ENCODE data around the gene ATL3. TPM values are rescaled to one million over a fixed set of nuclear protein-coding genes. Genes with fewer than 3 reads are reported as not detected.
"Not testable (repeated sequence)": the region's sequence is repeated elsewhere in the genome, so short reads cannot be mapped to it uniquely, and the experiment has no call there.

ATL3 gene
- total and polyA plus RNA-seq, 7 experiments from 2014 or later: 13.8 to 33.3 (median 26.8) TPM

DNA sequence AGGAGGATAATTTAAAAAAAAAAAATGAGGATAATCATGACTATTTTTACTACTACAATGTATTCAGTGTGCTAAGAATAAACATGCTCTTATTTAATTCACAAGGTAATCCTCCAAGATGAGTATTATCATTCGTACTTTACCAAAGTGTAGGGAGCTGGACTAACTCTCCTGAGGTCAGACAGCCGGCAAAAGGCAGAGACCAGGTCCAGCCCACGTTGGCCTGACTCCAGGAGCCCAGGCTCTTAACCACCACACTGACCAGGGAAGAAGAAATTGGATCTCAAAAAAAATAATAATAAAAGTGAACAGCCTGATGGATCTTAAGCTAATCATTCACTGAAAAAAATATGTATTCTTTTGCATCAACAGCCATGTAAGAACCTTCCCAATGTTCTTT lies 82.2 kb downstream of the ATL3 start:
- H3K4me1 ChIP-seq (ENCODE audit: control insufficient read depth in 2 of 2, insufficient read depth in 2 of 2, low read length in 2 of 2): no peaks in the 10 kb centered on the region
- intact Hi-C loops (cut with micrococcal nuclease): no loop called here
- Mint-ChIP-seq H3K9me3 (peaks cover 0 to 8% (median 0%) of the 10 kb centered on the region in 11 donors), H3K4me1 (peaks cover 0 to 1% (median 0%) of the 10 kb centered on the region in 7 donors), H3K36me3 (peaks cover 2 to 6% (median 4%) of the 10 kb centered on the region in 5 donors), H3K27me3 (no peaks in the 10 kb centered on the region), H3K27ac (no peak overlapping the region), H3K4me3 (no peak overlapping the region)
- CTCF ChIA-PET: no interaction called here
- ATAC-seq (no peak), DNase-seq (no peak)
- H3K27me3 ChIP-seq (ENCODE audit: control insufficient read depth in 2 of 2, insufficient read depth in 2 of 2, low read length in 2 of 2): no peaks in the 10 kb centered on the region
- no peak overlapping the region for H3K4me3 ChIP-seq (ENCODE audit: low read length)
- no peaks in the 10 kb centered on the region for H3K36me3 ChIP-seq (ENCODE audit: control insufficient read depth in 2 of 3, insufficient read depth in 3 of 3, low read length in 3 of 3)
- H3K27ac ChIP-seq (ENCODE audit: low read depth, low read length): no peak overlapping the region
- POLR2A ChIA-PET: no interaction called here
- no peaks in the 10 kb centered on the region for H3K9me3 ChIP-seq (ENCODE audit: control insufficient read depth in 2 of 3, low read length in 3 of 3)

GRCh38 chr11:63586451-63587166 lies 84.6 kb downstream of the ATL3 start:
- H3K27ac ChIP-seq (ENCODE audit: low read depth, low read length): no peak overlapping the region
- intact Hi-C loops (cut with micrococcal nuclease): no loop called here
- no peak overlapping the region for H3K27ac Mint-ChIP-seq
- no peaks in the 10 kb centered on the region for H3K27me3 Mint-ChIP-seq
- ChIA-PET CTCF (no interaction called here), POLR2A (no interaction called here)
- no peak overlapping the region for H3K4me3 Mint-ChIP-seq
- peaks cover 4 to 15% (median 9%) of the 10 kb centered on the region in 5 donors for H3K36me3 Mint-ChIP-seq
- no peaks in the 10 kb centered on the region for H3K27me3 ChIP-seq (ENCODE audit: control insufficient read depth in 2 of 2, insufficient read depth in 2 of 2, low read length in 2 of 2)
- no peak for ATAC-seq
- peaks cover 7 to 25% (median 12%) of the 10 kb centered on the region in 7 donors for H3K4me1 Mint-ChIP-seq
- DNase-seq: no peak
- H3K9me3 Mint-ChIP-seq: peaks cover 4 to 18% (median 7%) of the 10 kb centered on the region in 11 donors
- no peak overlapping the region for H3K4me3 ChIP-seq (ENCODE audit: low read length)
- H3K36me3 ChIP-seq (ENCODE audit: control insufficient read depth in 2 of 3, insufficient read depth in 3 of 3, low read length in 3 of 3): no peaks in the 10 kb centered on the region
- no peaks in the 10 kb centered on the region for H3K9me3 ChIP-seq (ENCODE audit: control insufficient read depth in 2 of 3, low read length in 3 of 3)
- peaks cover 0 to 6% of the 10 kb centered on the region in 2 donors for H3K4me1 ChIP-seq (ENCODE audit: control insufficient read depth in 2 of 2, insufficient read depth in 2 of 2, low read length in 2 of 2)

- intact Hi-C loops (cut with micrococcal nuclease): no loop called here
- peak overlapping the region in 1 of 10 donors; percentile 33 for H3K4me3 Mint-ChIP-seq
- H3K36me3 ChIP-seq (ENCODE audit: control insufficient read depth in 2 of 3, insufficient read depth in 3 of 3, low read length in 3 of 3): no peaks in the 10 kb centered on the region
- H3K9me3 ChIP-seq (ENCODE audit: control insufficient read depth in 2 of 3, low read length in 3 of 3): no peaks in the 10 kb centered on the region
- no peaks in the 10 kb centered on the region for H3K27me3 Mint-ChIP-seq
- CTCF ChIA-PET: interaction anchor here (0.6 to 1.2 kb wide), 2 partner anchors 16 to 54 kb away, joined by 3 to 4 read pairs; no protein-coding TSS in a partner anchor
- DNase-seq (no peak), ATAC-seq (no peak)
- H3K4me3 ChIP-seq (ENCODE audit: low read length): no peak overlapping the region
- peaks cover 0 to 6% of the 10 kb centered on the region in 2 donors for H3K4me1 ChIP-seq (ENCODE audit: control insufficient read depth in 2 of 2, insufficient read depth in 2 of 2, low read length in 2 of 2)
- peaks cover 7 to 25% (median 12%) of the 10 kb centered on the region in 7 donors for H3K4me1 Mint-ChIP-seq
- peak overlapping the region in 4 of 9 donors; percentile 10 to 45 (median 36) for H3K27ac Mint-ChIP-seq
- H3K9me3 Mint-ChIP-seq: peaks cover 6 to 38% (median 18%) of the 10 kb centered on the region in 11 donors
- H3K27me3 ChIP-seq (ENCODE audit: control insufficient read depth in 2 of 2, insufficient read depth in 2 of 2, low read length in 2 of 2): no peaks in the 10 kb centered on the region
- H3K36me3 Mint-ChIP-seq: peaks cover 7 to 33% (median 8%) of the 10 kb centered on the region in 5 donors
- POLR2A ChIA-PET: interaction anchor here (0.7 to 1.4 kb wide), 2 partner anchors 18 to 45 kb away, joined by 3 to 4 read pairs; no protein-coding TSS in a partner anchor
- no peak overlapping the region for H3K27ac ChIP-seq (ENCODE audit: low read depth, low read length)
Measured at GRCh38 chr11:63583357-63583677, 87.9 kb downstream of the ATL3 start.

DNA sequence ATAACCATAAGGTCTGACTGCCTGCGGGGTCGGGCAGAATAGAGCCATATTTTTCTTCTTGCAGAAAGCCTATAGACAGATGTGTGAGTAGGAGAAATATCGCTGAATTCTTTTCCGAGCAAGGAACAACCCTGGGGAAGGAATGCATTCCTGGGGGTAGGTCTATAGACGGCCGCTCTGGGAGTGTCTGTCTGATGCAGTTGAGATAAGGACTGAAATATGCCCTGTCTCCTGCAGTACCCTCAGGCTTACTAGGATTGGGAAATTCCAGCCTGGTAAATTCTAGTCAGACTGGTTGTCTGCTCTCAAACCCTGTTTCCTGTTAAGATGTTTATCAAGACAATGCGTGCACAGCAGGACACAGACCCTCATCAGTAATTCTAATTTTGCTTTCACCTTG lies 90.0 kb downstream of the ATL3 start:
- H3K27ac Mint-ChIP-seq; H3K27me3 Mint-ChIP-seq; ATAC-seq; H3K4me3 ChIP-seq (ENCODE audit: low read length); intact Hi-C loops (cut with micrococcal nuclease); H3K4me3 Mint-ChIP-seq; H3K36me3 ChIP-seq (ENCODE audit: control insufficient read depth in 2 of 3, insufficient read depth in 3 of 3, low read length in 3 of 3); H3K9me3 ChIP-seq (ENCODE audit: control insufficient read depth in 2 of 3, low read length in 3 of 3); DNase-seq; H3K27ac ChIP-seq (ENCODE audit: low read depth, low read length); H3K27me3 ChIP-seq (ENCODE audit: control insufficient read depth in 2 of 2, insufficient read depth in 2 of 2, low read length in 2 of 2); H3K4me1 ChIP-seq (ENCODE audit: control insufficient read depth in 2 of 2, insufficient read depth in 2 of 2, low read length in 2 of 2); POLR2A ChIA-PET: not testable (repeated sequence)
- Mint-ChIP-seq H3K9me3 (peaks cover 6 to 35% (median 20%) of the 10 kb centered on the region in 11 donors), H3K36me3 (peaks cover 7 to 35% (median 11%) of the 10 kb centered on the region in 5 donors), H3K4me1 (peaks cover 9 to 25% (median 12%) of the 10 kb centered on the region in 7 donors)
- CTCF ChIA-PET: interaction anchor here (1.3 kb wide), 1 partner anchor 102 kb away, joined by 4 read pairs; no protein-coding TSS in a partner anchor

GRCh38 chr11:63578882-63579281 lies 92.3 kb downstream of the ATL3 start:
- POLR2A ChIA-PET; ATAC-seq; CTCF ChIA-PET; DNase-seq; H3K27me3 Mint-ChIP-seq; H3K4me3 ChIP-seq (ENCODE audit: low read length); H3K9me3 ChIP-seq (ENCODE audit: control insufficient read depth in 2 of 3, low read length in 3 of 3); intact Hi-C loops (cut with micrococcal nuclease); H3K27me3 ChIP-seq (ENCODE audit: control insufficient read depth in 2 of 2, insufficient read depth in 2 of 2, low read length in 2 of 2); H3K27ac ChIP-seq (ENCODE audit: low read depth, low read length); H3K36me3 ChIP-seq (ENCODE audit: control insufficient read depth in 2 of 3, insufficient read depth in 3 of 3, low read length in 3 of 3): not testable (repeated sequence)
- Mint-ChIP-seq H3K9me3 (peaks cover 6 to 35% (median 20%) of the 10 kb centered on the region in 11 donors), H3K4me1 (peaks cover 21 to 44% (median 29%) of the 10 kb centered on the region in 7 donors), H3K27ac (peak overlapping the region in 1 of 9 donors; percentile 20), H3K36me3 (peaks cover 7 to 38% (median 11%) of the 10 kb centered on the region in 5 donors), H3K4me3 (peak overlapping the region in 1 of 10 donors; percentile 17)
- peaks cover 12 to 17% of the 10 kb centered on the region in 2 donors for H3K4me1 ChIP-seq (ENCODE audit: control insufficient read depth in 2 of 2, insufficient read depth in 2 of 2, low read length in 2 of 2)

- Mint-ChIP-seq H3K9me3 (peaks cover 0 to 13% (median 4%) of the 10 kb centered on the region in 11 donors), H3K4me1 (peaks cover 18 to 40% (median 30%) of the 10 kb centered on the region in 7 donors), H3K27me3 (peaks cover 0 to 18% (median 0%) of the 10 kb centered on the region in 5 donors), H3K36me3 (peaks cover 0 to 16% (median 3%) of the 10 kb centered on the region in 5 donors), H3K27ac (peak overlapping the region; percentile 81 to 99 (median 93)), H3K4me3 (peak overlapping the region; percentile 77 to 95 (median 88))
- Histone ChIP-seq H3K27me3 (ENCODE audit: control insufficient read depth in 2 of 2, insufficient read depth in 2 of 2, low read length in 2 of 2) (no peaks in the 10 kb centered on the region), H3K9me3 (ENCODE audit: control insufficient read depth in 2 of 3, low read length in 3 of 3) (no peaks in the 10 kb centered on the region), H3K4me1 (ENCODE audit: control insufficient read depth in 2 of 2, insufficient read depth in 2 of 2, low read length in 2 of 2) (peaks cover 12 to 13% of the 10 kb centered on the region in 2 donors), H3K4me3 (ENCODE audit: low read length) (peak overlapping the region; percentile 43), H3K36me3 (ENCODE audit: control insufficient read depth in 2 of 3, insufficient read depth in 3 of 3, low read length in 3 of 3) (no peaks in the 10 kb centered on the region), H3K27ac (ENCODE audit: low read depth, low read length) (peak overlapping the region; percentile 33)
- CTCF ChIA-PET: interaction anchor here (2.4 to 2.9 kb wide), 2 partner anchors 38 to 96 kb away, joined by 9 read pairs; partner anchors contain the start of gene PLAAT4
- POLR2A ChIA-PET: interaction anchor here (0.5 to 3.4 kb wide), 6 partner anchors 20 to 743 kb away, joined by 3 to 23 read pairs (median 5); partner anchors contain the start of genes PLAAT4 and STX5
- intact Hi-C loops (cut with micrococcal nuclease): loop anchor here (1.0 to 5.0 kb wide), 7 partner anchors 11 to 96 kb away; partner anchors contain the start of genes PLAAT3 (in 1 of the 2) and PLAAT4 (in 1 of the 2)
- DNase-seq: no peak
- no peak for ATAC-seq
Measured at GRCh38 chr11:63574856-63575602, 96.1 kb downstream of the ATL3 start.

Data from naive thymus-derived CD4-positive, alpha-beta T cell (primary cell).